ENCODE results near the gene IARS1. TPM values are rescaled to one million over a fixed set of nuclear protein-coding genes. Genes with fewer than 3 reads are reported as not detected.

IARS1 gene
- total RNA-seq, 3 donors from 2014 or later = 56.5 to 111 (median 111) TPM

GRCh38 chr9:92247981-92248380 is 45.5 kb downstream of the IARS1 start:
- Histone ChIP-seq H3K4me3 (no peak overlapping the region), H3K36me3 (peaks cover 21% of the 10 kb centered on the region)
- TF ChIP-seq CTCF (IDR thresholded peaks at IDR 0.05) = no peak

GRCh38 chr9:92247296-92247695 is 46.2 kb downstream of the IARS1 start:
- intact Hi-C loops (cut with DNase I; ENCODE audit: low total_unique reads) = no loop called here
- H3K27ac ChIP-seq = no peak overlapping the region
- H3K9me3 ChIP-seq = no peaks in the 10 kb centered on the region
- no peak overlapping the region for H3K4me3 ChIP-seq
- no peak for DNase-seq (ENCODE audit: low spot score in 2 of 2)
- no peaks in the 10 kb centered on the region for H3K4me1 ChIP-seq
- no peak for TF ChIP-seq POLR2A (IDR thresholded peaks at IDR 0.05)
- TF ChIP-seq CTCF (IDR thresholded peaks at IDR 0.05) = no peak
- no peak for TF ChIP-seq POLR2AphosphoS5 (IDR thresholded peaks at IDR 0.05)
- peaks cover 21% of the 10 kb centered on the region for H3K36me3 ChIP-seq
- H3K27me3 ChIP-seq = no peaks in the 10 kb centered on the region

More at GRCh38 chr9:92247981-92248380, 45.5 kb downstream of the IARS1 start:
- Histone ChIP-seq H3K9me3 (no peaks in the 10 kb centered on the region), H3K27me3 (no peaks in the 10 kb centered on the region), H3K27ac (no peak overlapping the region), H3K4me1 (no peaks in the 10 kb centered on the region)
- intact Hi-C loops (cut with DNase I; ENCODE audit: low total_unique reads) = no loop called here
- DNase-seq (ENCODE audit: low spot score in 2 of 2) = no peak

- Histone ChIP-seq H3K9me3 (no peaks in the 10 kb centered on the region), H3K36me3 (peaks cover 19% of the 10 kb centered on the region), H3K4me1 (no peaks in the 10 kb centered on the region), H3K27me3 (no peaks in the 10 kb centered on the region), H3K4me3 (no peak overlapping the region), H3K27ac (no peak overlapping the region)
- intact Hi-C loops (cut with DNase I; ENCODE audit: low total_unique reads) = no loop called here
- no peak for DNase-seq (ENCODE audit: low spot score in 2 of 2)
- TF ChIP-seq POLR2AphosphoS5 (IDR thresholded peaks at IDR 0.05) (no peak), POLR2A (IDR thresholded peaks at IDR 0.05) (no peak), CTCF (IDR thresholded peaks at IDR 0.05) (no peak)
Observed at GRCh38 chr9:92245005-92245797, 48.3 kb downstream of the IARS1 start.

Other genes with a start within 250 kb of the IARS1 start
- gene SPTLC1, start 178.3 kb downstream of the IARS1 start, total RNA-seq = 100 to 1,000 TPM in 1 of 3 donors, 10 to 100 TPM in 2; 89.8 to 109 (median 99.7) TPM
- gene NOL8, start 31.7 kb upstream of the IARS1 start, total RNA-seq = 10 to 100 TPM; 31.2 to 66.6 (median 49.8) TPM
- 1 to 10 TPM; 3.9 to 6.1 (median 4.5) TPM for gene CENPP, start 32.3 kb upstream of the IARS1 start, total RNA-seq
- gene OGN, start 110.9 kb upstream of the IARS1 start, total RNA-seq = 10 to 100 TPM; 14.1 to 92.5 (median 17.7) TPM
- 10 to 100 TPM; 12.8 to 39.2 (median 30.0) TPM for gene OMD, start 130.8 kb upstream of the IARS1 start, total RNA-seq
- gene ASPN, start 188.8 kb upstream of the IARS1 start, total RNA-seq = 1 to 10 TPM; 3.9 to 6.3 (median 6.2) TPM
- gene ECM2, start 242.3 kb upstream of the IARS1 start, total RNA-seq = 10 to 100 TPM; 13.8 to 92.2 (median 25.5) TPM

Measured in breast epithelium (tissue), 4 donors.